ENCODE results near the gene PDK2.

- TF ChIP-seq EZH2 (IDR thresholded peaks at IDR 0.05; ENCODE audit: low read depth, unreplicated experiment) (no peak), CREB1 (CRISPR knock-in tag; IDR thresholded peaks at IDR 0.05; ENCODE audit: low read depth) (no peak), CTCF (conservative IDR thresholded peaks at IDR 0.05; ENCODE audit: low read depth in 2 of 2) (no peak)
Measured at GRCh38 chr17:50070908-50071680, 24.1 kb upstream of the PDK2 start.
